NCI-H774 (cell line): ENCODE results near the gene ERO1B.
A peak's percentile ranks its signal among the peaks of the same experiment; 100 is the strongest.
"Not testable (repeated sequence)": the region's sequence is repeated elsewhere in the genome, so short reads cannot be mapped to it uniquely, and the experiment has no call there.

Source experiments
- DNase-seq: peaks from one replicate; lab custom pipeline; 2025; lab: John Stamatoyannopoulos, UW

The ERO1B gene, protein sequence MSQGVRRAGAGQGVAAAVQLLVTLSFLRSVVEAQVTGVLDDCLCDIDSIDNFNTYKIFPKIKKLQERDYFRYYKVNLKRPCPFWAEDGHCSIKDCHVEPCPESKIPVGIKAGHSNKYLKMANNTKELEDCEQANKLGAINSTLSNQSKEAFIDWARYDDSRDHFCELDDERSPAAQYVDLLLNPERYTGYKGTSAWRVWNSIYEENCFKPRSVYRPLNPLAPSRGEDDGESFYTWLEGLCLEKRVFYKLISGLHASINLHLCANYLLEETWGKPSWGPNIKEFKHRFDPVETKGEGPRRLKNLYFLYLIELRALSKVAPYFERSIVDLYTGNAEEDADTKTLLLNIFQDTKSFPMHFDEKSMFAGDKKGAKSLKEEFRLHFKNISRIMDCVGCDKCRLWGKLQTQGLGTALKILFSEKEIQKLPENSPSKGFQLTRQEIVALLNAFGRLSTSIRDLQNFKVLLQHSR

GRCh38 chr1:236281654-236282424 is at the start of gene ERO1B:
Gene ERO1B (minus strand): TSS chr1:236281958. CDS start chr1:236281783, 175 bp downstream.
- peak; percentile 100 for DNase-seq

GRCh38 chr1:236331412-236331811 is 49.7 kb upstream of the ERO1B start:
- not testable (repeated sequence) for DNase-seq

DNA sequence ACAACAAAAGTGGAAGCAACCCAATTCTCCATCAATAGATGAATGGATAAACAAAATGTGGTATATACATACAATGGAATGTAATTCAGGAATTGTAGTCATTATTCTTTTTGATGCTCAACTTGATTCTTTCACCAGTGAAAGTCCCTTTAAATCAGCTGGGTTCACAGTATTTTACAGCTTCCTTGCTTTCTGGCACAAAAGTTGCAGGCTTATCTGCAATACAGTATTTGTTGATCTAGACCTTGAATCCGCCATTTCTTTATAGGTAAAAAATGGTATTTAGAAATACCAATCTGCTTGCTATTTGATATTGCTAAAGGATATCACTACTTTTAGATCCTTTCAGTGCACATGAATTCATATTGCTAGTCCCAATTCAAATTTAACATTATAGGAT is 44.7 kb upstream of the ERO1B start:
- DNase-seq = no peak

DNA sequence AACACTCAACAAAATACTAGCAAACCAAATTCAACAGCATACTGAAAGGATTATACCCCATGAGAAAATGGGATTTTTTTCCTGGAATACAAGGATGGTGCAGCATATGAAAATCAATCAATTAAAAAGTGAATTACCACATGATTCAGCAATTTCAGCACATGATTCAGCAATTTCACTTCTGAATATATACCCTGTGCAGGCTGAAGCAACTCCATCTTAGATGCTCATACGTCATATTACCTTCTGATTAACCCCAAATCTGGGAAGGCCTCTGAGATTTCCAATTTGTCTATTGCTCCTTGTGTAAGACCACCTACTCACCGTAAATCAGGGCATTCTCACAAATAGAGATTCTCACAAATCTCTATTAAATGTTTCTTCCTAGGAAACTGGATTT is 43.8 kb upstream of the ERO1B start:
- DNase-seq = no peak

GRCh38 chr1:236323819-236324411 is 42.2 kb upstream of the ERO1B start:
- no peak for DNase-seq

DNA sequence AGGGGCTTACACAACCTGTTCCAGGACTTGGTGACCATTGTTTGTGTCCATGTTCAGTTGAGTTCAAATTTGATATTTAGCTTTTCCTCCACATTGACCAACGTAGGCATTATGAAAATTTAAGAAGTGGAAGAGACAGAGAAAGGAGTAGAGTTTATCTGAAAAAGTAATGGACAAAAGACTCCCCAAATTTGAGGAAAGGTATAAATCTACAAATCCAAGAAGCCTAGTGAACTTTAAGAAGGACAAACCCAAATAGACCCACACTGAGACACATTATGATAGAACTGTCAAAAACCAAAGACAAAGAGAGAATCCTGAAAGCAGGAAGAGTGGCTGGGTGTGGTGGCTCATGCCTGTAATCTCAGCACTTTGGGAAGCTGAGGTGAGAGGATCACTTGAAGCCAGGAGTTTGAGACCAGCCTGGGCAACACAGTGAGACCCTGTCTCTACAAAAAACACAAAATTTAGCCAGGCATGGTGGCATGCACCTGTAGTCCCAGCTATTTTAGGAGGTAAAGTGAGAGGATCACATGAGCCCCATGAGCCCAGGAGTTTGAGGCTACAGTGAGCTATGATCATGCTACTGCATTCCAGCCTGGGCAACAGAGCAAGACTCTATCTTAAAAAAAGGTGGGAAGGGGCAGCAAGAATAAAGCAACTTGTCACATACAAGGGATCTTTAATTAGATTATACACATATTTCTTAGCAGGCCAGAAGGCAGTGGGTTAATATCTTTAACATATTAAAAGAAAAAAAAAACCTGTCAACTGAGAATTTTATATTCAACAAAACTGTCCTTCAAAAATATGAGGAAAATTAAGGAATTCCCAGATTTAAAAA is 41.0 kb upstream of the ERO1B start:
- no peak for DNase-seq

DNA sequence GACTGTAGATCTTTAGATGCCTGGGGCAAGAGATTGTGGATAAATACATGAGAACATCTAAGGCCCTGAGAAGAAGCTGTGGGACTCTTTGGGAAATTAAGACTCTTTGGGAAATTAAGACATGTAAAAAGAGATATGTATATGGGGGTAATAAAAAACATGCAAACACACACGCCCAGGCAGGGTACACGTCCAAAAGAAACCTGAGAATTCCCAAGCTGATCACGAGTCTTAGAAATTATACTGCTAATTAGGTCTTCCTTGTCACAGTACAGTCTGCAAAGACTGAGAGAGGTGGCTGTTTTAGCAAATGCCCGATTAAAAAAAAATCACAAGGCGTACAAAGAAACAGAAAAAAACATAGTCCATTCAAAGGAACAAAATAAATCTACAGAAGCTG is 39.3 kb upstream of the ERO1B start:
- DNase-seq = no peak

GRCh38 chr1:236320671-236321070 is 38.9 kb upstream of the ERO1B start:
- no peak for DNase-seq

GRCh38 chr1:236320214-236320613 is 38.5 kb upstream of the ERO1B start:
- DNase-seq = no peak

GRCh38 chr1:236316437-236316836 is 34.7 kb upstream of the ERO1B start:
- DNase-seq = no peak

- DNase-seq = no peak
These were observed 33.8 kb upstream of the ERO1B start for GRCh38 chr1:236315518-236315917.

- no peak for DNase-seq
These were observed 33.3 kb upstream of the ERO1B start for GRCh38 chr1:236315092-236315491.

DNA sequence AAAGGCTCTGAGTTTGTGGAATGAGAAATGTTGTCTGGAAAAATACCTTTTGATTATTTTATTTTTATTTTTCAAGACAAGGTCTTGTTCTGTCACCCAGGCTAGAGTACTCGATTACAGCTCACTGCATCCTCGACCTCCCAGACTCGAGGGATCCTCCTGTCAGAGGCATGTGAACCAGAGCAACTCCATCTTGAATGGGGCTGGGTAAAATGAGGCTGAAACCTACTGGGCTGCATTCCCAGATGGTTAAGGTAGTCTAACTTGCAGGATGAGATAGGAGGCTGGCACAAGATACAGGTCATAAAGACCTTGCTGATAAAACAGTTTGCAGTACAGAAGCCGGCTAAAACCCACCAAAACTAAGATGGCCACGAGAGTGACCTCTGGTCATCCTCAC is 32.3 kb upstream of the ERO1B start:
- DNase-seq = not testable (repeated sequence)

DNA sequence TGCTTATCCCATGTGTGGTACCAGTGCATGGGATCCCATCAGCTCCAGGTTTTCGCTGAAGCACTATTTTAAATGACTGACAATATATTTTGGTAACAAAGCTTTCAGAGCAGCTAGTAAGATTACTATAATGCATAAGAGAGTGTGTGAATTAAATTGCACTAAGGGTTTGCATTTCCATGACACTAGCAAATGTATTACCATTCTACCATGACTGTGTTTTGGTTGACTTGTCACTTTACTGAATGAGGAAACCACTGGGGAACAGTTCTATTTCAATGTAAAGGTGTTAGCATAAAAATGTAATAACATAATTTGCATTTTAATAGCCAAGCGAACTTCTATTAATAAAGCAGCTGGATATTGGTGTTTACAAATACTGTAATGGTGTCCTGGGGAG is 31.7 kb upstream of the ERO1B start:
- DNase-seq = no peak

GRCh38 chr1:236311040-236311439 is 29.3 kb upstream of the ERO1B start:
- DNase-seq = no peak

GRCh38 chr1:236308827-236309226 is 27.1 kb upstream of the ERO1B start:
- DNase-seq = no peak

- no peak for DNase-seq
These were observed 25.7 kb upstream of the ERO1B start for GRCh38 chr1:236307435-236307834.

- no peak for DNase-seq
These were observed 22.9 kb upstream of the ERO1B start for GRCh38 chr1:236304682-236305081.

DNA sequence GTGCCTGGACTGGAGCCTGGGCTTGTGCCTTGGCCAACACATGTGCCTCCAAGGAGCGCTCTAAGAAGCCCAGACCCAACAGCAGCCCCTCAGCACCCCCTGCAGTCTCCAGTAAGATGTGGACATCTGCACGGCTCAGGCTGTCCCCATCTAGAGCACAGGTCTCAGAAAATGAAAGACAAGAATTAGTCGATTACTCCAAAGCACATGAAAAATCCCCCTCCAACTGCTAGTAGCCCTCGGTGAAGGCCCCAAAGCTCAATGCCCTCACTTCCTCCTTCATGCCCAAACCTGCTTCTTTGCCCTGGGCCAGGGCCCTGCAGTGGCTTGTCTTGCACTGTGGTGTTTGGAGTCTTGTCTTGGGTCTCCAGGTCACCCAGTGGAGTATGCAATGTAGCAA is 21.9 kb upstream of the ERO1B start:
- DNase-seq = no peak

DNA sequence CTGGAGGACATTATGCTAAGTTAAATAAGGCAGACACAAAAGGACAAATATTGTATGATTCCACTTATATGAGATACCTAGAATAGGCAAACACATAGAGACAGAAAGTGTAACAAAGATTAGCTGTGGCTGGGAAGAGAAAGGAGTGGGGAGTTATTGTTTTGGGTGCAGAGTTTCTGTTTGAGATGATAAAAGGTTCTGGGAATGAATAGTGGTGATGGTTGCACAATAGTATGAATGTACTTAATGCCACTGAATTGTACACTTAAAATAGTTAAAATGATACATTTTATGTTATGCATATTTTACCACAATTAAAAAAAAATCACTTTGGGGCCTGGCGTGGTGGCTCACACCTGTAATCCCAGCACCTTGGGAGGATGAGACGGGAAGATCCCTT is 21.2 kb upstream of the ERO1B start:
- DNase-seq = no peak

- DNase-seq = peak; percentile 82
These were observed 20.2 kb upstream of the ERO1B start for GRCh38 chr1:236301958-236302335.
